Lung microvascular endothelial cell (primary cell): ENCODE results near the gene CDC42SE2. TPM values are rescaled to one million over a fixed set of nuclear protein-coding genes. Genes with fewer than 3 reads are reported as not detected.

ENCODE experiments used
- DNase-seq, 2 donors: peaks; one replicate each; pipeline versions ENCODE4 v3.0.0 to v3.0.0-alpha.2; 2010; ENCODE audit warnings: low read depth in 2 of 2
- total RNA-seq: library from RNA; depleted of rRNA; stranded (reverse); fragments of >200 nt; gene quantifications from 2 replicates; pipeline ENCODE4 v1.2.1, GENCODE V29; 2014

CDC42SE2 gene
- total RNA-seq, 1 donor from 2014 or later: 57.9 TPM

GRCh38 chr5:131431794-131432193 lies 167.9 kb downstream of the CDC42SE2 start:
- DNase-seq: no peak

- DNase-seq: no peak
Measured at GRCh38 chr5:131433109-131433508, 169.3 kb downstream of the CDC42SE2 start.

- DNase-seq: no peak
Measured at GRCh38 chr5:131436081-131436480, 172.2 kb downstream of the CDC42SE2 start.

GRCh38 chr5:131441184-131441583 lies 177.3 kb downstream of the CDC42SE2 start:
- no peak for DNase-seq

Other genes starting within 250 kb of the CDC42SE2 start
- gene HINT1, start 98.8 kb upstream of the CDC42SE2 start, total RNA-seq: 258 and 273 TPM in 2 replicates
- 3.1 and 4.4 TPM in 2 replicates for gene LYRM7, start 93.1 kb upstream of the CDC42SE2 start, total RNA-seq